GM23248 (cell line): Measurements from ENCODE around the gene DNAH5.

Experiments
- EZH2 ChIP-seq: fragments of 200-600 bp; sonication (generic); IDR thresholded peaks from 2 replicates; pipeline ENCODE4 v1.6.1; 2018; ENCODE audit warnings: antibody characterized with exemption, mild to moderate bottlenecking; ENCODE audit not compliant: insufficient read depth, poor library complexity, severe bottlenecking
- EZH2phosphoT487 ChIP-seq: fragments of 200-600 bp; sonication (generic); IDR thresholded peaks from 2 replicates; pipeline ENCODE4 v1.6.1; 2018; ENCODE audit warnings: antibody characterized with exemption, moderate library complexity, mild to moderate bottlenecking, low read depth; ENCODE audit not compliant: insufficient read depth

GRCh38 chr5:13771011-13771571 lies 173.4 kb downstream of the DNAH5 start:
- TF ChIP-seq EZH2phosphoT487 = no peak
- TF ChIP-seq EZH2 = no peak
